Superior temporal gyrus (tissue), 1 donor: ENCODE data around the gene FOXE3.
"Not testable (repeated sequence)": the region's sequence is repeated elsewhere in the genome, so short reads cannot be mapped to it uniquely, and the experiment has no call there.

Experiments
- DNase-seq: peaks from one replicate; pipeline ENCODE4 v3.0.0-alpha.2; 2016; ENCODE audit errors: extremely low spot score

FOXE3 gene

DNA sequence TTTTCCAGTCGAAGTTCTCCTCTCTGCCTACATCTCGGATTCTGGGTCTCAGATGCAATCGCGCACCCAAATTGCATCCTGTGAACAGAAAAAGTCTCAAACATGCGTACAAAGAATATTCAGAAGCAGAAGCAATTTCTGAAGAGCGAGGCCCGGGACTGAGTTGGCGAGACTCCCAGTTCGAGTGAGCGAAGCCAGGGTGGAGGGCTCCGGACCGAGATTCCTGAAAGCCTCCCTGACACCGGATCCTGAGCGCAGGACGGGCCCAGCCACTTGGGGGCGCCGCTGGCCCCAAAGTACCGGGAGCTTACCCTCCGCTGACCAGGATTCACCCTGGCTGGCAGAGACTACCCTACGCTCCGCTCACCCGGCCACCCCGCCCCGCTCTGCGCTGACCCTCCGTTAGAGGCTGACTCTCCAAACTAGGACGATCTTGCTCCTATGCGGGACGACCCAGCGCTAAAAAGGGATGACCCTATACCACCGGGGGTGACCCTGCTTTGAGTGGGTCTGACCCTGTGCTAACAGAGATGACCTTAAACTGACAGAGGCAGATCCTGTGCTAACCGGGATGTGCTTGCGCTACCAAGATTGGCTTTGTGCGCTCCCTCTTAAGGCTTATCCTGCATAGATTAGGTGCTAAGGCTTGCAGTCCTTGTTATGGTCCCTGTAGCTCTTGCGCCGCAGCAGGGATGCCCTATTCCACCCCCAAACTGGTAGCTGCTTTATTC is 33.9 kb downstream of the FOXE3 start:
- DNase-seq: no peak

DNA sequence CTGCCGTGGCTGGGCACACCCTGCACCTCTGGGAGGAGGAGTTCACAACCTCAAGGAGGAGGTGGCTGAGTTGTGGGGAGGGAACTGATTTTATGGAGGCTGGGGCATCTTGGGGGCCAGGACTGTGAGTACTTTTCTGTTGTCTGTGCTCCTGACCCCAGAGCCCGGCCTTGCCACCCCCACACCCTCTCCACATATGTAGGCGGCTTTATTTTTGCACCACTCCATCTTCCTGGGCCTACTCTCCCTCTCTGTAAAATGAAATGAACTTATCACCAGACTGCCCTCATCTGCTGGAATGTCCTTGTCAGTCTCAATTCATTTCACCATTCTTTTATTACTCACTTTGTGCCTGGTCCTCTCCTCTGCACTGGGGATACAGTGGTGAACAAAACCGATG is 34.5 kb downstream of the FOXE3 start:
- no peak for DNase-seq

DNA sequence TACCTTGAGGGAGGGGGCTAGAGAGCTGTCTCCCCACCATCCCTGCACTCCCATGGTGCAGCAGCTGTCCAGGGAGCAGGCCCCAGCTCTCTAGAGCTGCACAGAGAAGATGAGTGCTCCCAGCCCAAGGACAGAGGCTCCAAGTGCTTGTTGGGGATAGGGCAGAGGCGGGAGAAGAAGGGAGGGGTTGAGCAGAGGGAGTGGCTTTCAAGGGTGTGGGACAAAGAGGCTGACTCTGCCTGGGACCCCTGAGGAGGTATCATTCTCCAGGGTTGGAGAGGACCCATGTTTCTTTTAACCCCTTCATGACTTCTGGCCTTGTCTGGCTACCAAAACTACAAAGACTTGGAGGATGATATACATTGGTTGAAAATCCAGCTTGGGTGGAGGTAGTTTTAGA is 36.3 kb downstream of the FOXE3 start:
- no peak for DNase-seq

DNA sequence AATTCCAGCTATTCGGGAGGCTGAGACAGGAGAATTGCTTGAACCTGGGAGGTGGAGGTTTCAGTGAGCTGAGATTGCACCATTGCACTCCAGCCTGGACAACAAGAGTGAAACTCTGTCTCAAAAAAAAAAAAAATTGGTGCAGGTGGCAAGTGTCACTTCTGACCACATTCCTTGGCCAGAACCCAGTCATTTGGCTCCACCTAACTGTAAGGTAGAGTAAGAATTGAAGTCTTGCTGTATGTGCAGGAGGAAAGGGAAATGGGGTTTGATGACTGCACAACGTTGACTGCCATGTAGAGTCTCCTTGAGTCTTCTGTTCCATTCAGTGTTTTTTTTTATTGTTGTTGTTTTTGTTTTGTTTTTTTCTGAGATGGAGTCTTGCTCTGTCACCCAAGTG is 37.8 kb downstream of the FOXE3 start:
- not testable (repeated sequence) for DNase-seq

DNA sequence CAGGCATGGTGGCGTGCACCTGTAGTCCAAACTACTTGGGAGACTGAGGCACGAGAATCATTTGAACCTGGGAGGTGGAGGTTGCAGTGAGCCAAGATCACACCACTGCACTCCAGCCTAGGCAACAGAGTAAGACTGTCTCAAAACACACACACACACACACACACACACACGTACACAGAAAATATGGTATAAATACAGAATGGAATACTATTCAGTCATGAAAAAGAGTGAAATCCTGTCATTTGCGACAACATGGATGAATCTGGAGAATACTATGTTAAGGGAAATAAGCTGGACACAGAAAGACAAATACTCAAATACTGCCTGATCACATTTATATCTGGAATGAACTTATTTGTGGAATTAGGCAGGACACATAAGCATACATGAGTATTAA is 40.2 kb downstream of the FOXE3 start:
- no peak for DNase-seq

DNA sequence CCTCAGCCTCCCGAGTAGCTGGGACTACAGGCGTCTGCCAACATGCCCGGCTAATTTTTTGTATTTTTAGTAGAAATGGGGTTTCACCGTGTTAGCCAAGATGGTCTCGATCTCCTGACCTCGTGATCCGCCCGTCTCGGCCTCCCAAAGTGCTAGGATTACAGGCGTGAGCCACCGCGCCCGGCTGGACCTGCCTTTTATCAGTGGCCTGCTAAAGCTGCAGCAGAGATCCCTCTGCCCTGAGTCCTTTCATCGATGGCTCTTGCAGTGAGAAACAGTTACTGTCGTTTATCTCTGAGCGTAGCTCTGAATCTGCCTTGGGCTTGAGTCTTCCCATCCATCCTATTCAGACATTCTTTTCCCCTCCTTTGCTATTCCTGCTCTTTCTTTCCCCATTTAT is 41.5 kb downstream of the FOXE3 start:
- not testable (repeated sequence) for DNase-seq

DNA sequence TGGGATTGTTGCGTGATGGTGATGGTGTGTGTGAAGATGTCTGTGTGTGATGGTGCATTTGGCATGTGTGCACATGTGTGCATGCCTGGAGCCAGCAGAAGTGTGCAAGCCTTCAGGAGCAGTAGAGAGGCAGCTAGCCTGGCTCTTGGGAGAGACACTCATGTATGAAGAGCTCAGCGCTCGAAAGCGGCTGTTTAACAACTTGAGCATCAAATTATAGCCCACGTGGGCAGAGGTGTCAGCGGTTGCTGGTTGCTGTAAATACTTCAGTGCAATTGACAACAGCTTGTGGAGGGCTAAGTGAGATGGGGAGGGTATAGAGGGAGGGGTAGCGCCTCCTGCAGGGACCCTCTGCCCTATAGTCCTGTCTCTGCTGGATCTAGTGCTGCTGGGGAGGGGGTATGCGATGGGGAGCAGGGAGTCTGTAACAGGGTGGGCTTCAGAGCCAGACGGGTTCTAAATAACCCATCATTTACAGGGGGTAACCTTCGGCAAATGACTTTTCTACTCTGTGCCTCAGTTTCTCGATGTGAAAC is 43.2 kb downstream of the FOXE3 start:
- no peak for DNase-seq

DNA sequence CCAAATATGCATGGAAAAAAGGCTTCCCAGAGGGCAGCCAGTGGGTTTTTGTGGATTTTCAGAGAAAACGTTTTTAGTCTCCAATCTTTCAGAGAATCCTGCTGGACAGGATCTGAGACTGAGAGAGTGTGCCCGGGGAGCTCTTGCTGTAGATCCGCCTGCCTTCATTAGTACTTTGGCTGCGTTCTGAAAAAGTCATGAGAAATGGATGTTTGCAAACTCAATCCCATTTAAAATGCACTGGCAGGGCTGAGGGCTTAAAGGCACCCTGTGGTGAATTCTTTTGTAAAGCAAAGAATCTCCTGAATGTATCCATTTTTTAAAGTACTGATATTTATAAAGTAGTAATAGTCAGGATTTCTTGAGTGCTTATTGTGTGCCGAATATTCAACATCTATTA is 44.0 kb downstream of the FOXE3 start:
- DNase-seq: no peak

DNA sequence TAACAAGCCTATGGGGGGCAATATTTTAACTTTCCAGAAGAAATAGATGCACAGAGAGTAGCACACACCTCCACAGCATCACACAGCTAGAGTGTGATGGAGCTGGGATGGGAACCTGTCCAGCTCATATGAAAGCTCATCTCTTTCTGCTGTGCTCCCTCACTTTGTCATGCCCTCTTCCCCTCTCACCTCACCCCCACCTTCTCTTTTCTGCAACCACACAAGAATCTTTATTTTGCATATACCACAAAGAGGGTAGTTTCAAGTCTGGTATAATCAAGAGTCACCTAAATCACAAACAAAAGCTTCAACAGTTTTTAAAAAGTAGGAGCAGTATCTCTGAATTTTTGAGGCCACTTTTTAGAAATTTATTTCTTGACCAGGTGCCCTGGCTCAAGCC is 44.4 kb downstream of the FOXE3 start:
- no peak for DNase-seq

DNA sequence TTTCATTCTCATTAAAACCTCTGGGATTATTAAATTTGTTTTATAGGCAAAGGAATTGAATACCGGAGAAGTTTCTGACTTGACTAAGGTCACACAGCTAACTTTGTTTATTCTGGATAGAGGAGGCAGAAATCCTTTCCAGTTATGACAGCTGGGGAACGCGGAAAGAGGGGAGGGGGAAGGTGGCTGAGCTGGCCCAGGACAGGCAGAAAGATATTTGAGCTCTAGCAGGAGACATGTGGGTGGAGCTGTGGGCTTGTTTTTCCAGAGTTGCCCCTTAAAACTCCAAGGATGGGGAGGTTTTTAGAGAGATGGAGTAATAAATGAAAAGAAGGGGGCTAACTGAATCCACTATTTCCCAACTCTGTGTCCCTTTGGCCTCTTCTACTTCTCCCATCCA is 49.5 kb downstream of the FOXE3 start:
- no peak for DNase-seq
